Measurements from ENCODE around the gene FOXG1.

DNA sequence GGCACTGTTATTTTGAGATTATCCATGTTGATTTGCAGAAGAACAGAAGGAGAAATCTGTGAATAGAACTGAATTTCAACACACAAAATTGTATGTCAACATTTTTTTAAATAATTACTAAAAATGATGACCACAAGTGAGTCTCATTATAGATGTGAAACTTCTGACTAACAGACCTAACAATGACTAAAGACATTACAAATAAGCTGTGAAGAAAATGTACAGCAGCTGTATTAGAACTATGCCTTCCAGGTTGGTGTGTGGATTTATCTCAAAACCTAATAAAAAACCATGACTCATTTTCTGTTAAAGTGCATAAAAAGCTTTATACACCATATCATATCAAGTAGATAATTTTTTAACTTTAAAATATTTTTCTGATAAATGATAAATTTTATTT is 22.5 kb upstream of the FOXG1 start:
- TF ChIP-seq POLR2AphosphoS5 (IDR thresholded peaks at IDR 0.05): no peak
- TF ChIP-seq, protein P1, sequence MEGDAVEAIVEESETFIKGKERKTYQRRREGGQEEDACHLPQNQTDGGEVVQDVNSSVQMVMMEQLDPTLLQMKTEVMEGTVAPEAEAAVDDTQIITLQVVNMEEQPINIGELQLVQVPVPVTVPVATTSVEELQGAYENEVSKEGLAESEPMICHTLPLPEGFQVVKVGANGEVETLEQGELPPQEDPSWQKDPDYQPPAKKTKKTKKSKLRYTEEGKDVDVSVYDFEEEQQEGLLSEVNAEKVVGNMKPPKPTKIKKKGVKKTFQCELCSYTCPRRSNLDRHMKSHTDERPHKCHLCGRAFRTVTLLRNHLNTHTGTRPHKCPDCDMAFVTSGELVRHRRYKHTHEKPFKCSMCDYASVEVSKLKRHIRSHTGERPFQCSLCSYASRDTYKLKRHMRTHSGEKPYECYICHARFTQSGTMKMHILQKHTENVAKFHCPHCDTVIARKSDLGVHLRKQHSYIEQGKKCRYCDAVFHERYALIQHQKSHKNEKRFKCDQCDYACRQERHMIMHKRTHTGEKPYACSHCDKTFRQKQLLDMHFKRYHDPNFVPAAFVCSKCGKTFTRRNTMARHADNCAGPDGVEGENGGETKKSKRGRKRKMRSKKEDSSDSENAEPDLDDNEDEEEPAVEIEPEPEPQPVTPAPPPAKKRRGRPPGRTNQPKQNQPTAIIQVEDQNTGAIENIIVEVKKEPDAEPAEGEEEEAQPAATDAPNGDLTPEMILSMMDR (IDR thresholded peaks at IDR 0.05): no peak
- TF ChIP-seq POLR2A (IDR thresholded peaks at IDR 0.05): no peak
- no peak for TF ChIP-seq EP300 (IDR thresholded peaks at IDR 0.05)
